HEK293 (cell line): ENCODE data around the gene MYO1D.

Experiments
- KLF16 ChIP-seq: fragments of 450-650 bp; formaldehyde crosslinking; IDR thresholded peaks from 2 replicates; pipeline ENCODE4 v1.5.1; 2017; ENCODE audit warnings: missing biosample characterization, missing genetic modification characterization
- TRIM28 ChIP-seq: IDR thresholded peaks from 2 replicates; pipeline ENCODE4 v1.6.1; 2011; ENCODE audit warnings: low read length, control low read depth, borderline replicate concordance
- ZEB2 ChIP-seq: fragments of 450-650 bp; formaldehyde crosslinking; IDR thresholded peaks from 2 replicates; pipeline ENCODE4 v1.5.1; 2016; ENCODE audit warnings: missing biosample characterization, missing genetic modification characterization
- ZNF138 ChIP-seq: fragments of 450-650 bp; formaldehyde crosslinking; IDR thresholded peaks from 2 replicates; pipeline ENCODE4 v1.5.1; 2016; ENCODE audit warnings: missing biosample characterization, missing genetic modification characterization, borderline replicate concordance
- ZNF223 ChIP-seq: fragments of 450-650 bp; formaldehyde crosslinking; IDR thresholded peaks from 2 replicates; pipeline ENCODE4 v1.5.1; 2016; ENCODE audit warnings: missing biosample characterization, missing genetic modification characterization
- ZNF324 ChIP-seq: fragments of 450-650 bp; formaldehyde crosslinking; IDR thresholded peaks from 2 replicates; pipeline ENCODE4 v1.5.1; 2016; ENCODE audit warnings: missing biosample characterization, missing genetic modification characterization
- ZNF558 ChIP-seq: fragments of 450-650 bp; formaldehyde crosslinking; IDR thresholded peaks from 2 replicates; pipeline ENCODE4 v1.5.1; 2016; ENCODE audit warnings: missing biosample characterization, missing genetic modification characterization
- ZNF707 ChIP-seq: fragments of 450-650 bp; formaldehyde crosslinking; IDR thresholded peaks from 2 replicates; pipeline ENCODE4 v1.5.1; 2016; ENCODE audit warnings: missing biosample characterization, missing genetic modification characterization
- ZNF76 ChIP-seq: fragments of 450-650 bp; formaldehyde crosslinking; IDR thresholded peaks from 2 replicates; pipeline ENCODE4; 2016; ENCODE audit warnings: low read depth, missing biosample characterization, missing genetic modification characterization, borderline replicate concordance
- ZNF768 ChIP-seq: fragments of 450-650 bp; formaldehyde crosslinking; IDR thresholded peaks from 2 replicates; pipeline ENCODE4 v1.5.1; 2018; ENCODE audit warnings: missing biosample characterization, mild to moderate bottlenecking, missing genetic modification characterization
- TF ChIP-seq, protein P1 (sequence below): fragments of 450-650 bp; formaldehyde crosslinking; IDR thresholded peaks from 2 replicates; pipeline ENCODE4 v1.5.1; 2016; ENCODE audit warnings: missing biosample characterization, missing genetic modification characterization
- TF ChIP-seq, protein P2 (sequence below): fragments of 450-650 bp; formaldehyde crosslinking; IDR thresholded peaks from 2 replicates; pipeline ENCODE4 v1.5.1; 2016; ENCODE audit warnings: missing biosample characterization, missing genetic modification characterization

DNA sequence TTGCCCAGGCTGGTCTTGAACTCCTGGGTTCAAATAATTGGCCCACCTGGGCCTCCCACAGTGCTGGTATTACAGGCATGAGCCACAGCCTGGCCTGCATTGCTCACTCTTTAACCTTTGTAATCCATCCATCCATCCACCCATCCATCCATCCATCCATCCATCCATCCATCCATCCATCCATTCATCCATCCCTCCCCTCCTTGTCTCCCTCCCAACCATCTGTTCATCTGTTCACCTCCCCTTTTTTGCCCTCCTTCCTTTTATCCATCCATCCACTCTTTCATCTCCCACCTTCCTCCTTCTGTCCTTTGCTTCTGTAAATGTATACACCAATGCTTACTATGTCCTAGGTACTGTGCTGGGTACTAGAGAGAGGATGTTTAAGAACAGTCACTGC is 324.6 kb downstream of the MYO1D start:
- TF ChIP-seq, protein P1, sequence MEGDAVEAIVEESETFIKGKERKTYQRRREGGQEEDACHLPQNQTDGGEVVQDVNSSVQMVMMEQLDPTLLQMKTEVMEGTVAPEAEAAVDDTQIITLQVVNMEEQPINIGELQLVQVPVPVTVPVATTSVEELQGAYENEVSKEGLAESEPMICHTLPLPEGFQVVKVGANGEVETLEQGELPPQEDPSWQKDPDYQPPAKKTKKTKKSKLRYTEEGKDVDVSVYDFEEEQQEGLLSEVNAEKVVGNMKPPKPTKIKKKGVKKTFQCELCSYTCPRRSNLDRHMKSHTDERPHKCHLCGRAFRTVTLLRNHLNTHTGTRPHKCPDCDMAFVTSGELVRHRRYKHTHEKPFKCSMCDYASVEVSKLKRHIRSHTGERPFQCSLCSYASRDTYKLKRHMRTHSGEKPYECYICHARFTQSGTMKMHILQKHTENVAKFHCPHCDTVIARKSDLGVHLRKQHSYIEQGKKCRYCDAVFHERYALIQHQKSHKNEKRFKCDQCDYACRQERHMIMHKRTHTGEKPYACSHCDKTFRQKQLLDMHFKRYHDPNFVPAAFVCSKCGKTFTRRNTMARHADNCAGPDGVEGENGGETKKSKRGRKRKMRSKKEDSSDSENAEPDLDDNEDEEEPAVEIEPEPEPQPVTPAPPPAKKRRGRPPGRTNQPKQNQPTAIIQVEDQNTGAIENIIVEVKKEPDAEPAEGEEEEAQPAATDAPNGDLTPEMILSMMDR = no peak
- TF ChIP-seq ZNF138 (tag by site-specific recombination) (no peak), KLF16 (tag by site-specific recombination) (no peak), ZNF76 (tag by site-specific recombination) (no peak), ZEB2 (tag by site-specific recombination) (no peak), TRIM28 (no peak), ZNF768 (tag by site-specific recombination) (no peak), ZNF223 (tag by site-specific recombination) (no peak), ZNF558 (tag by site-specific recombination) (no peak), ZNF324 (tag by site-specific recombination) (no peak), ZNF707 (tag by site-specific recombination) (no peak)
- TF ChIP-seq, protein P2, sequence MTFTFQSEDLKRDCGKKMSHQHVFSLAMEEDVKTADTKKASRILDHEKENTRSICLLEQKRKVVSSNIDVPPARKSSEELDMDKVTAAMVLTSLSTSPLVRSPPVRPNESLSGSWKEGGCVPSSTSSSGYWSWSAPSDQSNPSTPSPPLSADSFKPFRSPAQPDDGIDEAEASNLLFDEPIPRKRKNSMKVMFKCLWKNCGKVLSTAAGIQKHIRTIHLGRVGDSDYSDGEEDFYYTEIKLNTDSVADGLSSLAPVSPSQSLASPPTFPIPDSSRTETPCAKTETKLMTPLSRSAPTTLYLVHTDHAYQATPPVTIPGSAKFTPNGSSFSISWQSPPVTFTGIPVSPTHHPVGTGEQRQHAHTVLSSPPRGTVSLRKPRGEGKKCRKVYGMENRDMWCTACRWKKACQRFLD (tag by site-specific recombination) = no peak
